Measurements from ENCODE around the gene CCDC146.
"Not testable (repeated sequence)": the region's sequence is repeated elsewhere in the genome, so short reads cannot be mapped to it uniquely, and the experiment has no call there.

CCDC146 gene

DNA sequence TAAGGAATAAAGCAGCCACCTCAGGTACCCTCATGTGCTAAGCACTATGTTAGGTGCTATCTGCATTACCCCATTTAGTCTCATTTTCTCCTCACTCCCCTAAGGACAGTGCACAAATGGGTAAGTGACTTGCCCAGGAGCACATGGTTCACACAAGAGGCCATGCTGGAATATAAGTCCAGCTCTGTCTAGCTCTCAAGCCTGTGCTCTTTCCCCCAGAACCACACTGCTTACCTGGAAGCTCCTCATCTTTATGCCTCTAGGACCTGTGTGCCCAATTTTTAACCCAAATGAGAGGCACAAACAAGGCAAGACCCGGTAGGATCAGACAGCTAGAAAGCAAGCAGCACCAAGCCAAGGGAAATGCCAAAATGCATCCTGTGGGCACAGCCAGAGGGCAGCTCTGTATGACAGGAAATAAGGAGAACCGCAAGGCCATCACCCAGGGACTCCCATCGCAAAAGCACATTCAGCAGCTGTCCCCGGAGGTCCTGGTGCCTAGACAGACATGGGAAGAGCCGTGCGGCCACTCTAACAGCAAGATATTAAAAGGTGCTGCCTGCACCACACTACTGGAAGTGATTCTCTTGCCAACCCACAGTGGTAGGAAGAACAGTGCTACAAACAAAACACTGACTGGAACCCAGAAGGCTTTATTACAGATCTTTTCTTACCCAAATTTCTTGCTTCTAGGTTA lies 205.7 kb downstream of the CCDC146 start:
- no peak for DNase-seq (ENCODE audit: low spot score)

DNA sequence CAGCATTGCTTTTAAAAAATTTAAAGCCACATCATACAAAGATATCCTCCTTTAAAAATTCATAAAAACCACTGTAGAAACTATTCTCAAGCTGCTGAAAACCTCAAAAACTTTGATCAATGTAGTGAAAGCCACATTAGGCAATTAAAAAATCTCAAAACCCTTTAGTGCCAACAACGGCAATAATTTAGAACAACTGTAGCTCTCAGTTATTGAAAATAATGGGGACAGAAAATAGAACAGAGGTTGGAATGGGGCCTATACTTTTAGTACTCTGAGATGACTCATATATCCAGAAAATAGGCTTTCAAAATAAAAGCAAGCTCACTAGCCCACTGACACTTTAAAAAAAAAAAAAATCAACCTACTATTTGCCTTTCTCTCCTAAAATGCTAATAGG lies 206.3 kb downstream of the CCDC146 start:
- DNase-seq (ENCODE audit: low spot score) = no peak

DNA sequence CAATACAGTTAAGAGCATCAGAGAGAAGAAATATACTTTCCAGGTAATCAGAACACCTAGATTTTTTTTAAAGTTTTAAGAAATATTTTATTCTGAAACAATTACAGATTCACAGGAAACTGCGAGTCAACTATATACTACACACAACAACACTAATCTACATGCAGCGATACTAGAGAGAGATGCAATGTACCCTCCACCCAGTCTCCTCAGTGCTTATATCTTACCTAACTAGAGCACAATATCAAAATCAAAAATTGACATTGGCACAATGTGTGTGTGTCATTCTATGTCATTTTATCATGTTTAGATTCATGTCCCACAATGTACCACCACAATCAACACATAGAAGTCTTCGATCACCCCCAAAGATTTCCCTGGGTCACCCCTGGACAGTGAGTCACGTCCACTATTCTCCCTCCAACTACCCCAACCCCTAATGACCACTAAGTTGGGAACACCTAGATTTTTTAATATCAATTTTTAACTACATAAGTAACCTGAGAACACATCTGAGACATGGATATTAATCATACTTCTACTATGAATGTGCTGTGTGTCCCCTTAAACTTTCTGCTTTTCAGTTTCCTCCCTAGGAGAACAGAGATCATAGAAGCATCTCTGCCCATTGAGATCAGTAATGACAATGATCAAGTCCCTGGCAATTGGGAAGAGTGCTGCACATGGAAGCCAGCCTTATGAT lies 207.2 kb downstream of the CCDC146 start:
- DNase-seq (ENCODE audit: low spot score) = no peak

DNA sequence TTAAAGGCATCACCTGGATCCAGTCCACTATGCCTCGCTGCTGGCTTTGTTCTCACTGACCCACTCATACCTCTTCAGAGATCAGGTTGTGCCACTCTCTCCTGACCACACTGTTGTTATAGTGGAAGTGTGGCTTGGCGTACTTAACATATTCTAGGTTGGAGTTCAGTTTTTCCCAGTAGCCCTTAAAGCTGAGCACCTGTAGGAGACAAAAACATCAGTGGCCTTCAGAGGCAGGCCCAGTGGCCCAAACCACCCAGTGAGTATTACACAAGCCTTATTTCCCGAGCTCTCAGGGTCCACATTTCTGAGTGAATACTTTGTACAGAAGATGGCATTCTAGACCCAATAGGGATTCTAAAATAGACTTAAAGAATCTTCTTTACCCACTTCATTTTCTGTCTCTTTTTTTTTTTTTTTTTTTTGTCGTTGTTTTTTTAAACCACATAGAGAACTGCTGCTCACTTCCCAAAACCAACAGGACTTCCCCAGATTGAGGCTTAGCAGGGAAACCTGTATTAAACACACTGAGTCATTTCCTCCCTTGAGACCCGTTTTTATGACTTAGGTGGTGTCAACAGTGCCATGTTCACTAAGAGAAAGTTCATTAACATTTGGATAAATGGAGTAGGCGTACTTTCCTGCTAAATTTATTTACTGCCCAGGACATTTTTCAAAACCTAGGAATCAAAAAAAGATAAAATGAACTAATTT lies 207.9 kb downstream of the CCDC146 start:
- DNase-seq (ENCODE audit: low spot score) = no peak

DNA sequence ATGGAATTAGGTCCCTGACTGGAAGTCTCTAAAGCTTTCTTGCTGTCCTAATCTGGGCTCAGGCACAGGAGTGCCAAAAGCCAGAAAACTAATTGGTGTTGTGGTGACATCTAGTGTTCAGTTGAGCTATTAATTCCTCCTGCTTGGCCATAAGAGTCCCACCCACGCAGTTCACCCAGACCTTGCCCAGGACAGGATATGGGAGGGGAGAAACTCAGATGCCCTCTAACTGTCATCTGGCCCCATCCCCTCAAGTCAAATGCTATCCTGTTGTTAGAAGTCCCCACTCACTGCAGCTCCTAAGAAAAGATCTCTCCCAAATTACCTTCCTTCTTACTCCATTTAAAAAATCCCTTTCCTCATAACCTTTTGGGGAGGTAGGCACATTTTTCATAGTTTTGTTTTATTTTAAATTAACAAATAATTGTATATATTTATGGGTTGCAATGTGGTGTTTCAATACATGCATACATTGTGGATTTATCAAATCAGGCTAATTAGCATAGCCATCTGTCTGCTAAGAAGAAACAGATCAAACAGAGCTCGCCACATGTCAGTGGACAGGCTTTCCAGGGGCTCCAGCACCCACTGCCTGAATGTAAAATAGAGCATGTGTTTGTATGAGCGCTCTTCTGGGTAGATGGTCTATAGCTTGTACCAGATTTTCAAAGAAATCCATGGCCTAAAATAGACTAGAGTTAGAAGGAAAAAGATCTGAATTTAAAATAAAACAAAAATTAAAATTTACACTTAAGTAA lies 209.7 kb downstream of the CCDC146 start:
- DNase-seq (ENCODE audit: low spot score) = peak; percentile 82

DNA sequence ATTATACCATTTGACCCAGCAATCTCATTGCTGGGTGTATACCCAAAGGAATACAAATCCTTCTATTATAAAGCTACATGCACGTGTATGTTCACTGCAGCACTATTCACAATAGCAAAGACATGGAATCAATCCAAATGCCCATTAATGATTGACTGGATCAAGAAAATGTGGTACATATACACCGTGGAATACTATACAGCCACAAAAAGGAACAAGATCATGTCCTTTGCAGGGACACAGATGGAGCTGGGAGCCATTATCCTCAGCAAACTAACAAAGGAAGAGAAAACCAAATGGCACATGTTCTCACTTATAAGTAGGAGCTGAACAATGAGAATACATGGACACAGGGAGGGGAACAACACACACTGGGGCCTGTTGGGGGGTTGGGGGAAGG lies 211.6 kb downstream of the CCDC146 start:
- DNase-seq (ENCODE audit: low spot score) = not testable (repeated sequence)

DNA sequence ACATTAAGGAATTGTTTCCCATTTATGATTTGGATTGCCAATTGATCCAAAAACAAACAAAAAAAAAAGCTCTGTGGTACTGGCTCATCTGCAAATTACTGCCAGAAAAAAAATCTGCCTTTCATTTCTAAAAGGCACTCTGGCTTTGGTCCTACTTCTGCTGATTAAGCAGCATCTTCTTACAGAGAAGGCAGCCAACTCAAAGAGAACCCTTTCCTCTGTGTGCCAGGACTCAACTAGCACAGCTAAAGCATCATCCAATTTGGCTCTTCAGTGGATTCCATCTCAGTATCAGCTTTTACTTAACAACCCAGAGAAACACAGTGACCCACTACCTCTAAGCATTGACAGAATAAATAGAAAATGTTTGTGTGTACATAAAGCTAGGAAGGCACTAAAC lies 213.2 kb downstream of the CCDC146 start:
- DNase-seq (ENCODE audit: low spot score) = no peak

DNA sequence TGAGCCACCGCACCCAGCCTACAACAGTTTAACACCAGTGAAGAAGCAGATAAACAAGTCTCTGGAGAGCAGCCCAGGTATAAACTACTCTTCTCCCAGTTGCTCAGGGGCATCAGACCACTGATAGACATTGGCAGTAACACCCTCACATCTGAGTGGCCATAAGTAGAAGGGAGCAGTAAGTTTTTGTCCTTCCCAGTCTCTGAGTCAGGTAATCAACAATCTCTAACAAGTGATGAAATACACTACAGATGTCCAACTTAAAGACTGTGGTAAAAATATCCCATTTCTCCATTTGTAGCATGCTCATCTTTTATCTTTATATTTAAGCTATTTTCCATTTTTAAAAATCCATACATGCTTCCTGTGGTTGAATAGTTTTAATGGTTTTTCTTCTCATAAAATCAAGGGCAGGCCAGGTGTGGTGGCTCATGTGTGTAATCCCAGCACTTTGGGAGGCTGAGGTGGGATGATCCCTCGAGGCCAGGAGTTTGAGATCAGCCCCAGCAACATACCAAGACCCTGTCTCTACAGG lies 215.1 kb downstream of the CCDC146 start:
- no peak for DNase-seq (ENCODE audit: low spot score)

DNA sequence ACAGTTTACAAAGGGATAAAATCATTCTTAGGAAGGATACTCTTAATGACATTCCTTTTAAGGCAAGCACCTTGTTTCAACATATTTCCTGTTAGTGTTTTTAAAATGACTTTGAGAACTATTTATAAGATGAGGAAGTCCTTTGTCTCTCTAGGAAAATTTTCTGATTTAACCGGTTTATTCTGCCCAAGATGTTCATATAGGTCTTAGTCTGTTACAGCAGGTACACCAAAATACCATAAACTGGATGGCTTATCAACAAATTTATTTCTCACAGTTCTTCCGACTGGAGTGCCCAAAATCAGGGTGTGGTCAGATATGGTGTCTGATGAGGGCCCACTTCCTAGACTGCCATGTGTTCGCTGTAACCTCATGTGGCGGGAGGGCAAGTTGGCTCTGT lies 215.8 kb downstream of the CCDC146 start:
- no peak for DNase-seq (ENCODE audit: low spot score)

DNA sequence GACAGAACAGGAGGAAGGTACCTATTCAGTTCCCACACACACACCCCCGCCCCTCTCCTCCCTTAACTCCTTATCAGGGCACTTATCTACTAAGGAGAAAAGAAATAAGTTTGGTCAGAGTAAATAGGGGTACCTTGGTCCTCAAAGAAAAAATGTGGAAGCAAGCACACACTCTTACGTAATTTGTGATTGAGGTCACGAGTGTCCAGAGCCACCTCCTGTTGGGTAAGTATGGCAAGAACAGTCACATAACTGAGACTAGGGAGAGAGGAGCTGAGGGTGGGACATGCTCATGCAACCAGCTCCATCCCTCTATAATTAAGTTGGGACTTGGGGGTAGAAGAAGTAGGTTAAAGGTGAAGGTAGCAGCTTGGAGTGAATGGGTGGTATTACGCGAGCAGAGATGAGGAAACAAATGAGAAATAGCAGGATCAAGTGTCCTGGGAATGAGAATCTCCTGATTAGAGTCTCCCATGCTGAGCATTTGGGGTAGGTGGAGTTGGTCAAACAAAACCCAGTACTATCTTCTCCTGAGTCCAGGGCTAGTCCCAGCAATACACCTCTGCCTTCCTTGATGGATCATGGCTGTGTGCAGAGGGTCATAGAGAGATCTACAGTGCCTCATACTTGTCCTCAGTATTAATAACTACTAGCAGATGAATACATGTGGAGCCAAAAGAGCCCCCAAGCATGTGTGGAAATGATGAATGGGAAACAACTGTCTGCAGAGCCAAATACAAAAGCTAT lies 216.6 kb downstream of the CCDC146 start:
- DNase-seq (ENCODE audit: low spot score) = no peak

DNA sequence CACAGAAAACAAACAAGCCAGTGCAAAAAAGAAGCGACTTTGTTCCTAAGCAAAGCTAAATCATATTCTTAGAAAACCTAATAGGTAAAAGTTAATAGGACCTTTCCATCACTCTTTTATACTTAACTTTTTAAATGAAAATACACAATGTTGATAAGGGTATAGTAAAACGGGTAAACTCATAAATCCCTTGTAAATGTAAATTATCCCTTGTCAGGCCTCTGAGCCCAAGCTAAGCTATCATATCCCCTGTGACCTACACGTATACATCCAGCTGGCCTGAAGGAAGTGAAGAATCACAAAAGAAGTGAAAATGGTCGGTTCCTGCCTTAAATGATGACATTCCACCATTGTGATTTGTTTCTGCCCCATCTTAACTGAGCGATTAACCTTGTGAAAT lies 217.3 kb downstream of the CCDC146 start:
- DNase-seq (ENCODE audit: low spot score) = no peak

Data from SK-N-DZ (cell line).